Measurements from ENCODE around the gene REPS1.

REPS1 gene

DNA sequence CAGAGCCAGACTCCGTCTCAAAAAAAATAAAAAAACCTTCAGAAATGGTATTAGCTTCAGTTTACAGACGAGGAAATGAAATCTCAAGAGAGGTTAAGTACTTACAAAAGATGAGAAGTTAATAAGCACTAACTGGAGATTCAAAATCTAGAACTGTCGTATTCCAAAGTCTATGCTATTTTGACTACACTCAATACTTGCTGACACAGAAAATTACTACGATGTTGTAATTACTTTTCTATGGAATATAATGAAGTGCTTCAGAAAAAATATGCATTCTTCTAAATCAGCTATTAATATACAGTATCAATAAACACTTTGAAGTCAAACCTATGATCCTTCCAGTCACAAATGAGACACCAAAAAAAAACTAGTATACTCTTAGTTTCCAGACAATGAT, 12.2 kb downstream of the REPS1 start:
- Histone ChIP-seq H3K27me3 (no peaks in the 10 kb centered on the region), H3K36me3 (no peaks in the 10 kb centered on the region), H3K27ac (no peak overlapping the region), H3K9me3 (no peaks in the 10 kb centered on the region), H3K4me1 (ENCODE audit: control insufficient read depth in 1 of 2, insufficient read depth in 1 of 2, low read depth in 1 of 2, low read length in 1 of 2) (no peaks in the 10 kb centered on the region), H3K4me3 (ENCODE audit: low read depth in 1 of 2, low read length in 1 of 2) (no peak overlapping the region)
- TF ChIP-seq, protein P1, sequence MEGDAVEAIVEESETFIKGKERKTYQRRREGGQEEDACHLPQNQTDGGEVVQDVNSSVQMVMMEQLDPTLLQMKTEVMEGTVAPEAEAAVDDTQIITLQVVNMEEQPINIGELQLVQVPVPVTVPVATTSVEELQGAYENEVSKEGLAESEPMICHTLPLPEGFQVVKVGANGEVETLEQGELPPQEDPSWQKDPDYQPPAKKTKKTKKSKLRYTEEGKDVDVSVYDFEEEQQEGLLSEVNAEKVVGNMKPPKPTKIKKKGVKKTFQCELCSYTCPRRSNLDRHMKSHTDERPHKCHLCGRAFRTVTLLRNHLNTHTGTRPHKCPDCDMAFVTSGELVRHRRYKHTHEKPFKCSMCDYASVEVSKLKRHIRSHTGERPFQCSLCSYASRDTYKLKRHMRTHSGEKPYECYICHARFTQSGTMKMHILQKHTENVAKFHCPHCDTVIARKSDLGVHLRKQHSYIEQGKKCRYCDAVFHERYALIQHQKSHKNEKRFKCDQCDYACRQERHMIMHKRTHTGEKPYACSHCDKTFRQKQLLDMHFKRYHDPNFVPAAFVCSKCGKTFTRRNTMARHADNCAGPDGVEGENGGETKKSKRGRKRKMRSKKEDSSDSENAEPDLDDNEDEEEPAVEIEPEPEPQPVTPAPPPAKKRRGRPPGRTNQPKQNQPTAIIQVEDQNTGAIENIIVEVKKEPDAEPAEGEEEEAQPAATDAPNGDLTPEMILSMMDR (IDR thresholded peaks at IDR 0.05), result no peak

DNA sequence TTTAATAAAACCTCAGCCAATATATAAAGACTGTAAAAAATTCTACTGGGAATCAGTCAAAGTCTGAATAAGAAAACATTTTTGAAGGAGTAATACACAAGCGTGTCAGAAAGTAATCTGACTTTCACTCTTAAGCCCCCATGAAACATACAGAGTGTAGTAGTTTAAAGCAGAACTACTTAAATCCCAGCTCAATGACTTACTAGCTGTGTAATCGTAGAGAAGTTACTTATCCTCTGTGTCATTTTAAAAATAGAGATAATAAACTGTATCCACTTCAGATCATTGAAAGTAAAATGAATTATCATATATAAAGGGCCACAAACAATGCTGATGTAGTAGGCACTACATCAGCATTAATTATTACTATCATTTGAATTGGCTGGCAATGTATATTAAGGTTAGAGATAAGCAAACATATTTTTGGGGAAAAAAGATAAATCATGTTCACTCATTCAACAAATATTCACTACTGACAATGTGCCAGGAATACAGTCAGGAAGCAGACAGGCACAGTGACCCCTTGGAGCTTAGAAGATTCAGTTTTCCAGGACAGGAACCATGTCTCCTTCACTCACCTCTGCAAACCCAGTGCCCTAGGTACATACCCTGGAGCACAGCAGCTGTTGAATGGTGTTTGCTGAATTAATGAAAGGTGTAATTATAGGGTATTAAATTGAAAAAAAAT, 14.4 kb downstream of the REPS1 start:
- H3K4me1 ChIP-seq (ENCODE audit: control insufficient read depth in 1 of 2, insufficient read depth in 1 of 2, low read depth in 1 of 2, low read length in 1 of 2), result no peaks in the 10 kb centered on the region

DNA sequence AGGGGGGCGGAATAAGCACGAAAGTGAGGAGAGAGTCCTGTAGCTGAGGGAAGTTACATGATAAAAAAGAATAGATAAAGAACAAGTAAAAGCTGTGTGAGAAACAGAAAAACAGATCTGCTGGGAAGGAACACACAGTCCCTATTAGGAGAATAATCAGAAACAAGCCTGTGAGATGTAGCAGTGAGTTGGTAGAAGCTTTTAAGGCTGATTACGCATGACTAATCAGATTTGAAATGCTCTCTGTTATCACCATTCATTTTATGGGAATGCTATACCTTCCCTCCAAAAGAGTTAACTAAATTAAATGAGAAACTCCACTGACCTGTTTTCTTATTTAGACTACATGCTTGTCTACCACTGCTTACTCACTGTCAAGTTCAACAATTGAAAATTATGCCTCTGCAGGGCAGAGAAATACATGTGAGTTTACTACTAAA, 15.8 kb downstream of the REPS1 start:
- Histone ChIP-seq H3K27me3 (no peaks in the 10 kb centered on the region), H3K9me3 (no peaks in the 10 kb centered on the region), H3K27ac (no peak overlapping the region), H3K4me1 (ENCODE audit: control insufficient read depth in 1 of 2, insufficient read depth in 1 of 2, low read depth in 1 of 2, low read length in 1 of 2) (no peaks in the 10 kb centered on the region), H3K4me3 (ENCODE audit: low read depth in 1 of 2, low read length in 1 of 2) (no peak overlapping the region), H3K36me3 (no peaks in the 10 kb centered on the region)
- TF ChIP-seq, protein P1 (IDR thresholded peaks at IDR 0.05), result no peak

More for the DNA sequence above, 14.4 kb downstream of the REPS1 start:
- Histone ChIP-seq H3K27me3 (no peaks in the 10 kb centered on the region), H3K27ac (no peak overlapping the region), H3K9me3 (no peaks in the 10 kb centered on the region), H3K4me3 (ENCODE audit: low read depth in 1 of 2, low read length in 1 of 2) (no peak overlapping the region), H3K36me3 (no peaks in the 10 kb centered on the region)
- TF ChIP-seq, protein P1 (IDR thresholded peaks at IDR 0.05), result no peak

DNA sequence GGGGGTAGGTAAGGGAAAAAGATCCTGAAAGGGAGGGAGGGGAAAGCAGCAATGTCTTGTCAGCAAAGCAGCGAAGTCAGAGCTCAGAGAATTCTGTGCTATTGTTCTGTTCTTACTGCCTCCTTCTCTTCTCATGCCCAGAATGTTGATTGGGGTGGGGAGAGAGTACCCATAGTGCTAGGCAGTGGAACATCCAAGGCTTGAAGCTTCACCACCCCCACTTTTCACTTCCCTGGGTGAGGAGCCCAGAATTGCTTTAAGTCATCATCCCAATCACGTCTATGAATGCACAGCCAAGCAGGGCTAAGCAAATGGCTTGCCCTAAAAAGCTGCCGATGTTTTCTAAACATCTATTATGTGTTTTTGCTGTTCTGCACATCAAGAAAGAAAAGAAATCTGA, 16.5 kb downstream of the REPS1 start:
- TF ChIP-seq, protein P1 (IDR thresholded peaks at IDR 0.05), result no peak
- H3K4me3 ChIP-seq (ENCODE audit: low read depth in 1 of 2, low read length in 1 of 2), result no peak overlapping the region
- H3K27me3 ChIP-seq, result no peaks in the 10 kb centered on the region
- no peaks in the 10 kb centered on the region for H3K9me3 ChIP-seq
- no peaks in the 10 kb centered on the region for H3K4me1 ChIP-seq (ENCODE audit: control insufficient read depth in 1 of 2, insufficient read depth in 1 of 2, low read depth in 1 of 2, low read length in 1 of 2)
- no peak overlapping the region for H3K27ac ChIP-seq
- no peaks in the 10 kb centered on the region for H3K36me3 ChIP-seq

DNA sequence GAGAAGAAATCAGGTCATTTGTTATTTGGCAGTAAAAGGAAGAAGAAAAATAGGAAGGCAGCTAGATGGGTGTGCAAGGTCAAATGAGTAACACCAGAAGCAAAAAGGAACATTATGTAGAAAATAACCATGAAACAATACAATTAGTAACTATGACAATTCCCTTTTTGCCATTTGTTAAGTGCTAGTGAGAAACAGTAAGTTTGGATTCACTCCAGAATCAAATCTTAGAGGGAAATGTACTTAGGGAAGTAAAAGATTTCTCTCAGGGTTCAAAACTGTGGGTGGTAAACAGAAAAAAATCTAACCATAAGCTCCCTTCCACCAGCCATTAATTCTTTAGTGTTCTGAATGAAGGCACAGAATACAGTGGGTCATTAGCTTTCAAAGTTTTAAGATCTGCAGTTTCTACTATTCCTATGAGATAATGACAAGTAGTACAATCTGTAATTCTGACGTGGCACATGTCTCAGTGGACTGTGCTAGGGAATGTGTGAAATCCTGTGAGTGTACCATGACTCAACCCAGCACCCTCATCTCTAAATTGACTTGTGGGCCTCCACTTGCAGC, 17.1 kb downstream of the REPS1 start:
- Histone ChIP-seq H3K27me3 (no peaks in the 10 kb centered on the region), H3K4me1 (ENCODE audit: control insufficient read depth in 1 of 2, insufficient read depth in 1 of 2, low read depth in 1 of 2, low read length in 1 of 2) (no peaks in the 10 kb centered on the region), H3K36me3 (no peaks in the 10 kb centered on the region), H3K4me3 (ENCODE audit: low read depth in 1 of 2, low read length in 1 of 2) (no peak overlapping the region), H3K9me3 (no peaks in the 10 kb centered on the region), H3K27ac (no peak overlapping the region)
- TF ChIP-seq, protein P1 (IDR thresholded peaks at IDR 0.05), result no peak
